NCI-H2081 (cell line): ENCODE measurements around the gene RC3H1.
A peak's percentile ranks its signal among the peaks of the same experiment; 100 is the strongest.
"Not testable (repeated sequence)": the region's sequence is repeated elsewhere in the genome, so short reads cannot be mapped to it uniquely, and the experiment has no call there.

Experiments used
- DNase-seq, 2 experiments: peaks; one replicate each; lab custom pipeline; 2025; lab: John Stamatoyannopoulos, UW

The RC3H1 gene, protein sequence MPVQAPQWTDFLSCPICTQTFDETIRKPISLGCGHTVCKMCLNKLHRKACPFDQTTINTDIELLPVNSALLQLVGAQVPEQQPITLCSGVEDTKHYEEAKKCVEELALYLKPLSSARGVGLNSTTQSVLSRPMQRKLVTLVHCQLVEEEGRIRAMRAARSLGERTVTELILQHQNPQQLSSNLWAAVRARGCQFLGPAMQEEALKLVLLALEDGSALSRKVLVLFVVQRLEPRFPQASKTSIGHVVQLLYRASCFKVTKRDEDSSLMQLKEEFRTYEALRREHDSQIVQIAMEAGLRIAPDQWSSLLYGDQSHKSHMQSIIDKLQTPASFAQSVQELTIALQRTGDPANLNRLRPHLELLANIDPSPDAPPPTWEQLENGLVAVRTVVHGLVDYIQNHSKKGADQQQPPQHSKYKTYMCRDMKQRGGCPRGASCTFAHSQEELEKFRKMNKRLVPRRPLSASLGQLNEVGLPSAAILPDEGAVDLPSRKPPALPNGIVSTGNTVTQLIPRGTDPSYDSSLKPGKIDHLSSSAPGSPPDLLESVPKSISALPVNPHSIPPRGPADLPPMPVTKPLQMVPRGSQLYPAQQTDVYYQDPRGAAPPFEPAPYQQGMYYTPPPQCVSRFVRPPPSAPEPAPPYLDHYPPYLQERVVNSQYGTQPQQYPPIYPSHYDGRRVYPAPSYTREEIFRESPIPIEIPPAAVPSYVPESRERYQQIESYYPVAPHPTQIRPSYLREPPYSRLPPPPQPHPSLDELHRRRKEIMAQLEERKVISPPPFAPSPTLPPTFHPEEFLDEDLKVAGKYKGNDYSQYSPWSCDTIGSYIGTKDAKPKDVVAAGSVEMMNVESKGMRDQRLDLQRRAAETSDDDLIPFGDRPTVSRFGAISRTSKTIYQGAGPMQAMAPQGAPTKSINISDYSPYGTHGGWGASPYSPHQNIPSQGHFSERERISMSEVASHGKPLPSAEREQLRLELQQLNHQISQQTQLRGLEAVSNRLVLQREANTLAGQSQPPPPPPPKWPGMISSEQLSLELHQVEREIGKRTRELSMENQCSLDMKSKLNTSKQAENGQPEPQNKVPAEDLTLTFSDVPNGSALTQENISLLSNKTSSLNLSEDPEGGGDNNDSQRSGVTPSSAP

DNA sequence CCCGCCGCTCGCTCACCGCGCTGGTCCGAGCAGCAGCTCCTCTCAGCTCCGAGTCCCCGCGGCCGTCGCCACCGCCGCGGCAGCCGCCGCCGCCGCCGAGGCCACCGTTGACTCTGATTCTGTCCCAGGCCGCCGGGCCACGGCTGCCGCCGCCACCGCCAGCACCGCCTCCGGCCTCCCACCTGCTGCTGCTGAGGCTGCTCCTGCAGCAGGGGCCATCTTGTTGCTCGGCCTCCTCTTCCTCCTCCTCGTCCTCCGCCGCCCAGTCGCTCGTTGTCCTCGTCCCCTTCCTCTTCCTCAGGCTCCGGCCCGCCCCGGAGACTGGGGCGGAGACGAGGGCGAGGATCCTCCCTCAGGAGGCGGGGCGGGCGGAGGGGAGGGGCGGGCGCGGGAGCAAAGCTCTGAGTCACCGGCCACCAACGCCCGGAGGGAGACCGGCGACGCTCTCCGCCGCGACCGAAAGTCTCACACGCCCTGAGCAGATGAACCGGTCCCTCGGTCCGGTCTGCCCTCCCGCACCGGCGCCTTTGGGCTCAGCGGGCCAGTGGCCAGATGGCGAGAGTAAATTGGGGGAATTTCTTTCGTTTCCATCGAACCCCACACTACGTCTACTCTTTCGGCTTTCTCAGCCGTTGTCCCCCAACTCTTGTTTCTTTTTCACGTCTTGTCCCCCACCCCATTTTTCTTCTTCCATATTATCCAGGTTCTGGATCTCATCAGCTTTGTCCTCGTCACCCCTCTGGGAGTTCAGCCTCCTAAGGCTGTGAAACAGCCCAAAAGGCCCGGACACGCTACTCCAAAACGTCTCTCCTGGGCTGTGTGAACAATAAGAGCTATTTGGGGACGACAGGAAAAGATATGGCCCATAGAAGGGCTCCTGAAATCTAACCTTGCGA is at the start of gene RC3H1:
Gene RC3H1, minus strand, starts transcription at position 278 of the 896 bp plus-strand sequence. CDS start 29,372 bp downstream, outside the sequence.
- peak; percentile 86 to 88 for DNase-seq

DNA sequence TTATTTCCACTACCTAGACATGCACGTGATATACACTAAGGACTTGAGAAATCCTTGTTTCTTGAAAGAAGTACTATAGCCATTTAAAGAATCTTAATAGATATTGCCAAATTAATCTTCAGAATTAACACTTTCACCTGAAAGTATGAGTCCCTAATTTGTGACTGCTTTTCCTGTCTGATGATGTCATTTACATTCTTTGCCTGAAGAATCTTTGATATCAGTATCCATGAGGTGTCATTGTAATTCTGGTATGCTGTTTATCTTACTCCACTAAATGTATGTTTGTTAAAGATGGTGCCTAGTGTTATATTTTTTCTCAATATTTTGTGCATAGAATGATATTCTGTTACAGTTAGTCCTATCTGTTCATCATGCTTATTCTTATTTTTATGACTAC is 48.5 kb upstream of the RC3H1 start:
- no peak for DNase-seq

DNA sequence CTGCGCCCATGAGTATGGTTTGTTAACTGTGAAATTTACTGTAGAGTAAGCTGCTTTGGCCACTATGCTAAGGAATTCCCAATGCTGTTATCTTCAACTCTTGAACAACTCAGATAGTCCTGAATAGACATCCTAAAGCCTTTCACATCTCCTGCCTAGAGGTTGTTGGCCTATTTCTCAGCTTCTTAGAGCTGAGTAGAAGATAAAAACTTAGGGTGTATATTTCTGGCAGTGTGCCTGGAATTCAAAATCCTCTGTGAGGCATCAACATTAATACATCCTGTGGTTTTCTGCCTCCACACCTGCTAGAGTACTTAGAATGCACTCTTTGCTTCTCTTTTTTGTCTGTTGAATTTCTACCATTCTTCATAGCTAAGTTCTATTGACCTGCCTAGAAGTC is 45.8 kb upstream of the RC3H1 start:
- DNase-seq: no peak

DNA sequence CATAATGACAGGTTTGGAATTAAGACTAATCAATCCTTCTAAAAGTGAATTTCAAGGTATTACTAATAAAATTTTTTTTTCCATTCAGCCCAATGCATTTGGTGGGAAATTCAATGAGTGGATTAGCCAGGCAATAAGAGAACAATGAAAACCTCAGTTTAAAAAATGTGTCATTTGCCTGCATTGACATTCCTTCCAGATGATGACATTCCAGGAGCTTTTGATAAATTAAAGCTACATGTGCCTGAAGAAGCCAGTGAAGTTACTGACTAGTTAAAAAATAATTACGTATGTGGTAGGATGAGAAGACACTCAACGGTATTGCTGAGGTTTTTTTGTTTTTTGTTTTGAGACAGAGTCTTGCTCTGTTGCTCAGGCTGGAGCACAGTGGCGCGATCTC is 37.9 kb upstream of the RC3H1 start:
- no peak for DNase-seq

DNA sequence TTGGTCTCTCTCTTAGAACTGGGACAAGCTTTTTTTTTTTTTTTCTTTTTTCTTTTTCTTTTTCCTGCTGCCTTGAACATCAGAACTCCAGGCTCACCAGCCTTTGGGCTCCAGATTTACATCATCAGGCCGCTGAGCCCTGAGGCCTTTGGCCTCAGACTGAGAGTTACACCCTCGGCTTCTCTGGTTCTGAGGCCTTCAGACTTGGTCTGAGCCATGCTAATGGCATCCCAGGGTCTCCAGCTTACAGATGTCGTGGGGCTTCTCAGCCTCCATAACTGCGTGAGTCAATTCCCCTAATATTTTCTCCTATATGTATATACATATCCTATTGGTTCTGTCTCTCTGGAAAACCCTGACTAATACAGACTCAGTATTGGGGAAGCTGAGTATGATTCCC is 36.5 kb upstream of the RC3H1 start:
- DNase-seq: no peak

DNA sequence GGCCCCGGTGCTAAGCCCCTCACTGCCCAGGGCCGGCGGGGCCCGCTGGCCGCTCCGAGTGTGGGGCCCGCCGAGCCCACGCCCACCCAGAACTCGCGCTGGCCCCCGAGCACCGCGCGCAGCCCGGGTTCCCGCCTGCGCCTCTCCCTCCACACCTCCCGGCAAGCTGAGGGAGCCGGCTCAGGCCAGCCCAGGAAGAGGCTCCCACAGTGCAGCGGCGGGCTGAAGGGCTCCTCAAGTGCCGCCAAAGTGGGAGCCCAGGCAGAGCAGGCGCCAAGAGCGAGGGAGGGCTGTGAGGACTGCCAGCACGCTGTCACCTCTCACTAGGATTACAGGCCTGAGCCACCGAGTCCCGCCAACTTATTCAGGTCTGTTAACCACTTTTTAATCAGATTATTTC is 34.5 kb upstream of the RC3H1 start:
- not testable (repeated sequence) for DNase-seq

DNA sequence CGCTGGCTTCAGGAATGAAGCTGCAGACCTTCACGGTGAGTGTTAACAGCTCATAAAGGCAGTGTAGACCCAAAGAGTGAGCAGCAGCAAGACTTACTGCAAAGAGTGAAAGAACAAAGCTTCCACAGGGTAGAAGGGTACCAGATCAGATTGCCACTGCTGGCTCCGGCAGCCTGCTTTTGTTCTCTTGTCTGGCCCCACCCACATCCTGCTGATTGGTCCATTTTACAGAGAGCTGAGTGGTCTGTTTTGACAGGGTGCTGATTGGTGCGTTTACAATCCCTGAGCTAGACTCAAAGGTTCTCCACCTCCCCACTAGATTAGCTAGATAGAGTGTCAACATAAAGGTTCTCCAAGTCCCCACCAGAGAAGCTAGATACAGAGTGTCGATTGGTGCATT is 33.6 kb upstream of the RC3H1 start:
- not testable (repeated sequence) for DNase-seq

DNA sequence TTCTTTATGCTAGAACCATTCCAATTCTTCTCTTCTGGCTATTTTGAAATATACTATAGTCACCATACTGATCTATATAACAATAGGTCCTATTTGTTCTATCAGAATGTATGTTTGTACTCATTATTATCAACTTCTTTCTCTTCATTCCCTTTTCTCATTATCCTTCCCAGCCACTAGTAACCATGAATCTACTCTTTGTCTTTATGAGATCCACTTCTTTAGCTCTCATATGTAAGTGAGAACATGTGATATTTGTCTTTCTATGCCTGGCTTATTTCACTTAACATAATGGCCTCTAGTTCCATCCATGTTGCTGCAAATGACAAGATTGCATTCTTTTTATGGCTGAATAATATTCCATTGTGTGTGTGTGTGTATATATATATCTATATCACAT is 31.7 kb upstream of the RC3H1 start:
- no peak for DNase-seq

DNA sequence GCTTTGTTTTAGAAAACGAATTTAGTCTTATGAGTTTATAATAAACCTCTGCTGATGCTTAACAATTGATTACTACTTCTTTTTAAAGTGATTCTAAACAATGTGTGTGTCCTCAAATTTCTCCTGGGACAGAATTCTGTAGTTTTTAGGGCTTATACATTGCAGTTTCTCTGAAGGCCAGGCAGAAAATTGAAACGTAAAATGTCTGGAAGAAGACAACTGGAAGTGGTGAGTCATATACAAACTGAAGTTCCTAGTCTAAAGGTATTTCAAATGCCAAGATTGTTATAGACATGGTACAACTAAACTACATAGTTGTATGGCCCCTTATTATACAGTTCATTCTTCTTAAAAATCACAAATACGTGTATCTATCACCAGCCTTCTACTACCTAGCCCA is 30.5 kb upstream of the RC3H1 start:
- no peak for DNase-seq

DNA sequence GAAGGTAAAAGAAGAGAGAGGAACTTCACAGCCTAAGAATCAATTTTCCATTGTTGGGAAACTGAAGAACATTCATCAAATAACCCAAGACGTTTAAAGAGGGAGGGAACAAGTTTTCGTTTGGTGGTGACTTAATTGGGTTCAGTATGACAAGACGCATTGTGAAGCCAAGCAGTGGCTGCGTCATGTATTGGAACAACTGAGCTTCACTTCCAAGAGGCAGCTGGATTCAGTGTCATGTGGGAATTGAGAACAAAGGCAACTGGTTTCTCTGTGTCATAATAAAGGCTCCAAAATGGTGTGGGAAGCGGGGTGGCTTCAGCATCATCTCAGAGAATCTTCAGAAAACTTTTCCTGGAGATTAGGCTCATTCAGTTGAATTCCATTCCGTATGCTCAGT is 29.8 kb upstream of the RC3H1 start:
- DNase-seq: no peak

DNA sequence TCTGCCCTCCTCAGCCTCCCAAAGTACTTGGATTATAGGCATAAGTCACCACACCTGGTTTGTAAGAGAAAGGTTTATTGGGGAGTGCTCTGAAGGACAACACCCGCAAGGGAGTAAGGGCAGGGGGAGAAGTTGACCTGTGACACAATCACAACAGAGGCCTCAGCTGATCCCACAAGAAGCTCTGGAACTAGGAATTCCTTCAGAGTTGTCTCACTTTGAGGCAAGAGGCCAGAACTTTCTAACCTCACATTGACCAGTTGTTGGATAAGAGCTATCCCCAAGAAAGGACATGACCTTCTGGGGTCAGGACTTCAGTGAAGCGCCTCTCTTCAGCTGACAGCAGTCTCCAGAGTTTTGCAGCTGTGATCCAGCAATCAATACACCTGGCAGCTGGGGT is 27.4 kb upstream of the RC3H1 start:
- DNase-seq: no peak

DNA sequence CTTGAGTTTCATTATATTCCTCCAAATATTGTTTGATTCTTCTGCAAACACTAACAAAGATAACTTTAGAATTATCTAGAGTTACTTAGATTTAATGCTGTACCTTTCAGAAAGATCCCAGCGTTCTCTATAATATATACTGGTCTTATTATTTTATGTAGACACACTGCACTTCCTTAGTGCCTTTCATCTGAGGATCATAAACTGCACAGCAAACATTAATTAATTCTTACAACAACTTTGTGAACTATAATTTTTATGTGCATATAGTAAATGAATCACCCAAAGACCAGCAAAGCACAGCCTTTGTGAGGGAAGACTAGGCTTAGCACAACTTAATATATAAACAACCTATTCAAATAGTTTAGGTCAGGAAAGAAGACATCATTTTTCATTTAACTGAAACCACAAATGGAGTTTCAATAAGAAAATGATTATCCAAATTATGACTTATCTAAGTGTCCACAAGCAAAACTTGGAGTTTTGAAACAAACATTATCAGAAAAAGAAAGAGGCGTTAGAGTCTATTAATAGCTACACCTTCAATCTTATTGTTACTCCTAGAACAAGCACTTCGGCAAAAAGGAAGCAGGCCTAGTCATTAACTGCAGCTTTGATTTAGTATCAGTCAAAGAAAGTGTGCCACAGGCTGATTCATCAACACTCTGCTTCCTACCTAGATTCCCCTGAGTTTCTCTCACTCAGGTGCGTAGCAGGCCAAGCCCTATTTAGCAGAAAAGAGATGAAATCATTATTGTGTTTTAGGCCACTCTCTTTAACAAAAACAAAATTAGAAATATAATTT is 22.5 kb upstream of the RC3H1 start:
- no peak for DNase-seq

DNA sequence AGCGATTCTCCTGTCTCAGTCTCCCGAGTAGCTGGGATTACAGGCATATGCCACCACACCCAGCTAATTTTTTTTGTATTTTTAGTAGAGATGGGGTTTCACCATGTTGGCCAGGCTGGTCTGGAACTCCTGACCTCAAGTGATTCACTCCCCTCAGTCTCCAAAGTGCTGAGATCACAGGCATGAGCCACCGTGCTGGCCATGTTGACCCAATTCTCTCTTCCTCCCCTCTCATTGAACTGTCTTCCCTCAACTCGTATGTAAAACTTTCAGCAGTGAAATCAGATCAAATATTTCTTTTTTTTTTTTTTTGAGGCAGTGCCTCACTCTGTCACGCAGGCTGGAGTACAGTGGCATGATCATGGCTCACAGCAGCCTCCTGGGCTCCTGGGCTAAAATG is 20.4 kb upstream of the RC3H1 start:
- not testable (repeated sequence) for DNase-seq

DNA sequence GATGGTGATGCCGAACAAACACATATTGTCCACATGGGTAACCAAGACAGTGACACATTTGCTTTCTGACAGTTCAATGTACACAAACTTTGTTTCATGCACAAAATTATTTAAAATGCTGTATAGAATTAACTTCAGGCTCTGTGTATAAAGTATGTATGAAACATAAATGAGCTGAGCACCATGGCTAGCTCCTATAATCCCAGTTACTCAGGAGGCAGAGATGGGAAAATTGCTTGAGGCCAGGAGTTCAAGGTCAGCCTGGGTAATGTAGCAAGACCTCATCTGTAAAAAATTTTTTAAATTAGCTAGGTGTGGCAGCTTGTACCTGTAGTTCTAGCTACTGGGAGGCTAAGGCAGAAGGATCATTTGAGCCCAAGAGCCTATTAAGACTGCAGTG is 19.2 kb upstream of the RC3H1 start:
- no peak for DNase-seq

DNA sequence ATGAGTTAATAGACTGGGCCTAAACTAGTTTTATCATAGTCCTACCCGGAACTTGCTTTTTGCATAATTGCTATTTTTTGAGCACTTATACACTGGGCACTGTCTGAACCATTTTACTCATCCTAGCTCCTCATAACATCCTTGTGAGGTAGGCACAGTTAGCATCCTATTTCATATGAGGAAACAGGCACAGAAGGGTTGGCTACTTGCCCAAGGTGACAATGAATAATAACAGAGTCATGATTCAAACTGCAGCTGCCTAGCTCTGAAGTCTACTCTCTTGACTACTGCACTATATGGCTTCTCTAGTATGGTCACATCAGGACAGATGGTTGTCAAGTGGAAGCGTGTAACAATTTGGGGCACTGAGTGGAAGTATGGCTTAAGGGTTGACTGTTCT is 18.2 kb upstream of the RC3H1 start:
- DNase-seq: peak; percentile 50 to 81

DNA sequence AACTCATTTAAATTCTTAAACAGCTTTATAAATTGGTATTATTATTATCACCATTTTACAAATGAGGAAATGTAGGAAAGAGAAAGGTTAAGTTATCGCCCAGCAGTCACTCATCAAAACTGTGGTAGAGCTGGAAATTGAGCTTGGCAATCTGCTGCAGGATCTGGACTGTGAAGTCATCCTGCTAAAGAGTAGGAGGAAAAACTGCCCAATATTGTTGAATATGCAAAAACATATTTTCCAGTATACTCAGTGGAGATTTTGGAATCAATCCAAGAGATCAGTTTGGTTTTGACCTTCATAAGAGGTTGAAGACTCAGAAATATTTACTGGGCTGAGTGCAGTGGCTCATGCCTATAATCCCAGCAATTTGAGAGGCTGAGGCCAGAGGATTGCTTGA is 16.9 kb upstream of the RC3H1 start:
- no peak for DNase-seq

DNA sequence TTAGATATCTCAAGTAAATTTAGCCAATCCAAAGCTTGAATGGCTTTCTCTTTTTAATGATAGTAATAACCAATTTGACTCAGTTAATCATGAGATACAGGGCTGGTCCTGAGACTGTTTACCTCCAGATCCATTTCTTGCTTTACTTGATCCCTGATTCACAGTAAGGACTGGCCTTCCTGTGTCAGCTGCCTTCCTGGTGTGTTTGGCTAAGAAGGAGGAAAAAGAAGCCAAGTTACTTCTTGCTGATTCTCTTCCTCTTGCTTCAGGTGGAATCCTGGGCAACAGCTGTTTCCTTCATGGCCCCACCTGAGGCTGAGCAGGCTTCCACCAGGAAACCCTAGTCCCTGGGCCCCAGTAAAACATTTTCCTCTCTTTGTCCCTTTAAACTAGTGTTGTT is 14.6 kb upstream of the RC3H1 start:
- no peak for DNase-seq

DNA sequence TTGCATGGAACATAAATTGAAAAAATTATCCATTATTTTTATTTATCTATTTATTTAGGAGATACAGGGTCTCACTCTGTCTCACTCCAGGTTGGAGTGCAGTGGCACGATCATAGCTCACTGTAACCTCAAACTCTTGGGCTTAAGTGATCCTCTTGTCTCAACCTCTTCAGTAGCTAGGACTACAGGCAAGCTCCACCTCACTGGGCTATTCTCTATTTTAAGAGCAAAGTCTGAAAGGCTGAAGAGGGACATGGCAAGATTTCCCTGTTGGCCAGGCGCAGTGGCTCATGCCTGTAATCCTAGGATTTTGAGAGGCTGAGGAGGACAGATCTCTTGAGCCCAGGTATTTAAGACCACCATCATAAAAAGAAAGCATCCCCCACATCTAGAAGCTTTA is 14.0 kb upstream of the RC3H1 start:
- DNase-seq: no peak

DNA sequence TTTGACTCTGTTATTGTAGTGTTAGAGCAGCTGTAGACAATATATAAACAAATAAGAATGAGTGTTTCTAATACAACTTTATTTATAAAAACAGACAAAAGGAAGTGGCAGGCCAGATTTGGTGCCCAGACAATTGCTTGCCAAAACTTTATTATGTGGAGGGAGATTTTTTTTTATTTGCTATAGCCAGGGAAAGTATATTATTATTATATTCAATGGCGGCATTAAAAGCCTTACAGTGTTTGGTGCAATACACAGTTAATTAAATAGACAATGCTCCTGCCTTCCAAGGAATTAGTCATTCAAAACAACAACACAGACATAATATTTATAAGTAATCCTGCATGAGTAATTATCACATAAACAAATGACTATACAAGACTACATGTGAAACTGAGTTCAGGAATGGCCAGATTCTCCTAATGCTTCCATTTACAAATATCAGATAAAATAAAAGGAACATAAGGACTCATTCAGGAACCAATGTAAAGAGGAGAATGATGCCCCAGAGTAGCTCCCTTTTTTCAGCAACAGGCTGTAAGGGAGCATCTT is 10.6 kb upstream of the RC3H1 start:
- DNase-seq: no peak

DNA sequence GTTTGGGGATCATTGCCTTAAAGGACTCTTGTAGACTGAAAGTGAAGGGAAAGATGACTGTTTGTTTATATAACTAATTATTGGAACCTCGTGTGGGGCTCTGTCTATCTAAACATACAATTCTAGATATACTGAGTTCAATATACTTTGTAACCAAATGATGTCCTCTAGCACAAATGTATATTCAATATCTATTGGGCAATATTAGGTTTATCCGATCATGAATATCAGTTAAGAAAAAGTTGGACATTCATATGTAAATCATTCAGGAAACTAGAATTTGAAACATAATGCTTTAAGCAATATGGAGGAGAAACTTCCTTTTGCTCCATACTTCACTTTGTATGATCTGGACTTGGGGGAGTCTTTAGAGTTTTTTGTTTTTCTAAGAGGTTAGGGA is 8.9 kb upstream of the RC3H1 start:
- no peak for DNase-seq

DNA sequence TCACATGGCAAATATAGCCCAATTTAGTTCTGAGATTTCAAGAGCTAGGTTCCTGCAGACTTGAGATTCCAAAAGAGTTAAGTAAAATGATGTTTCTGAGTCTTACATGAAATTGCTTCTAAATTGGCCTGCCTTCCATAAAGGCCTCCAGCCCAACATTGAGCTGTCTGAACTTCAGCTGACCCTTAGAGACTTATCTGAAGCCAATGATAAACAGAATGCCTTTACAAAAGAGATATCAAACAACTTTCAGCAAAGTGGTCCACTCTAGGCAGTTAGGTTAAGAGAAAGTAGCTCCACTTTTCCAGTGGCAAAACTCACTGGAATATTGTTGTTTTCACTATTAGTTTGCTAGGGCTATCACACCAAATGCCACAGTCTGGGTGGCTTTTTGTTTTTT is 6.3 kb upstream of the RC3H1 start:
- no peak for DNase-seq
